ENCODE results near the gene AURKA. TPM values are rescaled to one million over a fixed set of nuclear protein-coding genes. Genes with fewer than 3 reads are reported as not detected.
A peak's percentile ranks its signal among the peaks of the same experiment; 100 is the strongest.
"Not testable (repeated sequence)": the region's sequence is repeated elsewhere in the genome, so short reads cannot be mapped to it uniquely, and the experiment has no call there.

AURKA gene
- total RNA-seq, 1 donor from 2014 or later, result 8.3 TPM

- DNase-seq, result no peak
Measured at GRCh38 chr20:56420940-56421688, 29.1 kb upstream of the AURKA start.

GRCh38 chr20:56420028-56420427, 28.0 kb upstream of the AURKA start:
- DNase-seq, result no peak

DNA sequence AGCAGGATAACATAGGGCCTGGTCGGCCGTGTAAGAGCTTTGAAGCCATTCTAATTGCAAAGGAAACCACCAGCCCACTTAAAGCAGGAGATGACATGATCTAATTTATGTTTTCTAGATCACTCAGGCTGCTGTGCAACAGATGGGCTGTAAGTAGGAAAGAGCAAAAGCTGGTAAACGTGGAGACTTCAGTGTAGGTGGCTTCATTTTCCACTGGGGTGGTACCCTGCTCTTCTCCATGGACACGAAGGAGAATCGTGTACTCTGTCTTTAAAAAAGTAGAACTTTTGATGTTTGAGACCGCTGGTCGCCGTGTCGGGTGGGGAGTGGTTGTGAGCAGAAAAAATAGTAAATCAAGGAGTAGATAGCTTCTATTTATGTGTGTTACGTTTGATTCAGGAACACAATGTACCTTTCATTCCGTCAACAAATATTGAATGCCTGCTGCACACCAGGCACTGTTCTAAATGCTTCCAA, 26.4 kb upstream of the AURKA start:
- DNase-seq, result no peak

- no peak for DNase-seq
Measured at GRCh38 chr20:56417911-56418310, 25.9 kb upstream of the AURKA start.

- no peak for DNase-seq
Measured at GRCh38 chr20:56417402-56417801, 25.4 kb upstream of the AURKA start.

- DNase-seq, result no peak
Measured at GRCh38 chr20:56414842-56415765, 23.1 kb upstream of the AURKA start.

DNA sequence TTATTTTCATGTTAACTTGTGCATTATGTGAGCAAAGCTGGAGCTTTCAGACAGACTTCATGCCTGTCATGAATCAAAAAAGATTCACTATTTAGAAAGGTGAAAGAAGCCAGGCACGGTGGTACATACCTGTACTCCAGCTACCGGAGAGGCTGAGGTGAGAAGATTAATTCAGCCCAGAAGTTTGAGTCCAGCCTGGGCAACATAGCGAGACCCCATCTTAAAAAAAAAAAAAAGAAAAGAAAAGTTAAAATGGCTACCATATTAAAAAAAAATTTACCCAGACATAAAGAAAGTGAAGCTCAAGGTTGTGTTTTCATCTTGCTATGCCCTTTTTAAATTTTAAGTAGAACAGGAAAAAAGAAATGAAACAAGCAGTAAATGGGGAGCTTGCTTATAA, 20.9 kb upstream of the AURKA start:
- no peak for DNase-seq

GRCh38 chr20:56412473-56412790, 20.4 kb upstream of the AURKA start:
- no peak for DNase-seq

- DNase-seq, result peak; percentile 29
Measured at GRCh38 chr20:56411759-56412472, 19.9 kb upstream of the AURKA start, which contains the start of gene CASS4. Gene CASS4 (plus strand): TSS chr20:56412260. CDS start chr20:56412459, 199 bp downstream.

DNA sequence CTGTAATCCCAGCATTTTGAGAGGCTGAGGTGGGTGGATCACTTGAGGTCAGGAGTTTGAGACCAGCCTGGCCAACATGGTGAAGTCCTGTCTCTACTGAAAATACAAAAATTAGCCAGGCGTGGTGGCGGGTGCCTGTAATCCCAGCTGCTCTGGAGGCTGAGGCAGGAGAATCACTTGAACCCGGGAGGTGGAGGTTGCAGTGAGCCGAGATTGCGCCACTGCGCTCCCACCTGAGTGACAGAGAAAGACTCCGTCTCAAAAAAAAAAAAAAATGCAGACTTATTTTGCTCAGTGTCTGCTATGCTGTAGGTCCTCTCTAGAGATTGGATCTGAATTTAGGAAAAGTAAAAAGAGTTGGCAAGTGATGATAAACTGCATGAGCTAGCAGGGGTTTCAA, 19.3 kb upstream of the AURKA start:
- DNase-seq, result not testable (repeated sequence)

DNA sequence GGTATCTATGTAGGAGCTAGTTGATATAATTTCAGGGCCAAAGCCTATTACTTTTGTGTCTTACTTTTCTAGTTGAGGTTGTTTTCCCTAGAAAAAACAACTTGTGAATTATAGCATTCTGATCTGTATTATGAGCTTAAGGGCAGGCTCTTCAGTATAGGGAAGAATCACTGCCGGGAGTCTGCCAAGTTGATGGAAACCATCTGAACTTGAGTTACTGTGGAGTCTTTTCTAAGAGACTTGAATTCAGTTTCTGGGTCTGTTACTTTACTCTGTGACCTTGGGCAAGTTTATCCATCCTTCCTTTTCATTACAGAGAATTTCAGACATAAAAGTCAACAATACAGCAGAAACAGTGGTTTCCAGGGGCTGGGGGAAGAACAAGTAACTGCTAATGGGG, 17.9 kb upstream of the AURKA start:
- no peak for DNase-seq

- DNase-seq, result no peak
Measured at GRCh38 chr20:56409521-56409920, 17.5 kb upstream of the AURKA start.

GRCh38 chr20:56406910-56407309, 14.9 kb upstream of the AURKA start:
- no peak for DNase-seq

GRCh38 chr20:56405356-56405755, 13.3 kb upstream of the AURKA start:
- DNase-seq, result not testable (repeated sequence)

DNA sequence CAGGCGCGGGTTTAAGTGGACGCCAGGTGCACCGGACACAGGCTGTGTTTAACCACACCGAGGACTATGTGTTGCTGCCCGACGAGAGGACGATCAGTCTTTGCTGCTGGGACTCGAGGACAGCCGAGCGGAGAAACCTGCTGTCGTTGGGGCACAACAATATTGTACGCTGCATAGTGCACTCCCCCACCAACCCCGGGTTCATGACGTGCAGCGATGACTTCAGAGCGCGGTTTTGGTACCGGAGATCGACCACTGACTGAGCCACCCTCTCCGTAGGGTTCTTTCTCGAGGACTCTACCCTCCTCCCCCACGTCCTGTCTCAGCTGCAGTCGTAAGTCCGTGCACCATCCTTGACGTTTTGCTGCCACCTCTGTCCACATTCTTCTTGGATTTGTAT, 11.4 kb upstream of the AURKA start:
- no peak for DNase-seq

DNA sequence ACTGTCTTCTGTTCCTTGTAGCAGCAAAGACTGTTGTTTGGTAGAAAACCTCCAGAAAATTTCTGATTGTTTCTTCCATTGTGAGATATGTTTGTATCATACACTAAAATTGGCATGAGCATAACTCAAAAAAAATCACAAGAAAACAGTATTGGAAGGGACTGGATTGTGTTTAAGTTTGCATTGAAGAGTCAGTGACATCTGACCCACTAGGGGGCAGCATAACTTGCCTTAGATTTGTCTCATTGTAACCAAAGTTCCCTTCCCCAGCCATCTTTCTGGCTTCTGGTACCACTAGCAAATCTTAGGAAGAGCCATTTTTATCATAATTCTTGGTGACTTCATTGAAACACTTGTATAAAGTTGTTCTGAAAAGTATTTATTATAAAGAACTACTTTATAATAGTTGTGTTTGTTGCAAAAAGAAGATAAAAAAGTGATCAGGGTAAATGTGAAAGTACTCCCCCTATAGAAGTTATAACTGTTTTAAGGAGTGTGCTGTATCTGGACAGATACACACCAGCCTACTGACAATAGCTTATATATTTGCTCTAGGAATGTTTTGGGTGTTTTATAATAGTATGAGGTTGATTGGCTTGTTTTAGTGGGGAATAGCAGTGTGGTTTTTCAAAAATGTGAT, 8.1 kb upstream of the AURKA start:
- peak; percentile 23 for DNase-seq

GRCh38 chr20:56395166-56395565, 3.2 kb upstream of the AURKA start:
- no peak for DNase-seq

DNA sequence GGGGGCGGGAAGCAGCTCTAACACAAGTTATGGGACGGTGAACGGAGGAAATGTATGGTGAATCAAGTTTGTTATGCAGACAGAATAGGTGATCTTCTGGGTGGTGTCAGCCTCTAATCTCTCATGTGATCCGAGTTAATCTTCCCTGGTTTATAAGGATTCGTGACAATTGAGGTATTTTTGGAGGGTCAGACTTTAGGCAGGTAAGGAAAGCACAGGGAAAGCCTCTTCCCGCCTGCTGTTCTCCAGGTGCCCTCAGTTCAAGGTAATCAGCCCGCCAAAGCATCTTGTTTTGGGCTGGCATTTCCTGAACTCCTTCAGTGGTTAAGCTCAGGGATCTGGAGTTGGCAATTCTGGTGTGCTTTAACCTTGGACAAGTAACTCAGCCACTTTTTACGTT, 1.6 kb upstream of the AURKA start:
- DNase-seq, result no peak

GRCh38 chr20:56392881-56393482, 967 bp upstream of the AURKA start:
- no peak for DNase-seq

GRCh38 chr20:56391596-56392131, 351 bp downstream of the AURKA start:
- no peak for DNase-seq

DNA sequence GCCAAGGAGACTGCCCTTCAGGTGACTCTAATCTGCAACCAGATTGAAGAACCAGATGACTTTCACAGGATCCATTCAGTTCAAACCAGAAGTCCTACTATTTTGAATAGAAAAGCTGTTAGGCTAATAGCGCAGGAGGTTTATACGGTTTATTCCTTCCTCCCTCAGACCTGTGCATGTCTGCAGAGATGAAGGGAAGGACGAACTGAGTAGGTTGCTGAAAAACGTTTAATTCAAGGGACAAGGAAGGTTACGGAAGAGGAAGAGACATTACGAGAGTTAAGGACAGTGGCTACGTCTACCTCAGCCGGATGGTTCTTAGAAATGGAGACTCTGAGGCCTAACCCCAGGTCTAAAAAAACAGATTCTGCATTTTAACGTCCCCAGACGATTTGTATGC, 978 bp downstream of the AURKA start:
- DNase-seq, result no peak
